Testis (tissue), 3 donors: Measurements from ENCODE around the gene PIK3C3. TPM values are rescaled to one million over a fixed set of nuclear protein-coding genes. Genes with fewer than 3 reads are reported as not detected.

Experiments used
- DNase-seq: peaks from one replicate; pipeline ENCODE4 v3.0.0-alpha.2; 2019
- H3K27ac ChIP-seq, 2 donors: fragments of 200-600 bp; sonication (generic); one replicate each; pipeline ENCODE4 v1.5.1; 2019
- H3K27me3 ChIP-seq: fragments of 200-600 bp; sonication (generic); one replicate; pipeline ENCODE4 v1.5.1; 2019
- H3K36me3 ChIP-seq: fragments of 200-600 bp; sonication (generic); one replicate; pipeline ENCODE4 v1.5.1; 2017; ENCODE audit warnings: low read depth; ENCODE audit errors: missing control alignments
- H3K4me1 ChIP-seq: fragments of 200-600 bp; sonication (generic); one replicate; pipeline ENCODE4 v1.5.1; 2019
- H3K4me3 ChIP-seq, 2 donors: fragments of 200-600 bp; sonication (generic); one replicate each; pipeline ENCODE4 v1.5.1; 2017 to 2019
- H3K9me3 ChIP-seq: fragments of 200-600 bp; sonication (generic); one replicate; pipeline ENCODE4 v1.5.1; 2017
- POLR2A ChIP-seq: fragments of 450-650 bp; IDR thresholded peaks from one replicate; pipeline ENCODE4 v1.6.1; 2017; ENCODE audit warnings: antibody characterized with exemption, mild to moderate bottlenecking, moderate library complexity
- WGBS, 2 donors: methylation state at CpG; one replicate each; pipeline ENCODE4 v1.1.5; 2018; 5-methylcytosine and 5-hydroxymethylcytosine counted together
- intact Hi-C: fragments of 100-400 bp; cut with DNase I; formaldehyde crosslinking; loops from one replicate; pipeline ENCODE4 v1.15.1; 2023; ENCODE audit warnings: low total_unique reads
- polyA plus RNA-seq: library from polyadenylated mRNA; stranded (reverse); fragments of 350-450 nt; fragmentation: Illumina TruSeq; extraction: RNeasy Lipid Tissue Mini Kit (QIAGEN cat#74804); gene quantifications from one replicate; pipeline ENCODE4 v1.2.3, GENCODE V29; 2014; ENCODE audit warnings: low read depth, low replicate concordance; ENCODE audit not compliant: insufficient read depth
- total RNA-seq, 2 donors: library from RNA; depleted of rRNA; stranded (reverse); fragments of >200 nt; gene quantifications; one replicate each; pipeline ENCODE4 v1.2.3, GENCODE V29; 2016
- TF ChIP-seq, protein P1 (sequence below), 3 experiments: fragments of 450-650 bp in 2 of 3; fragments of 200-600 bp in 1 of 3; sonication (generic) in 1 of 3; IDR thresholded peaks; one replicate each; pipeline ENCODE4 v1.5.1; 2016 to 2019; ENCODE audit warnings: antibody characterized with exemption in 3 of 3, mild to moderate bottlenecking in 2 of 3, moderate library complexity in 1 of 3

PIK3C3 gene
- total and polyA plus RNA-seq, 3 donors from 2014 or later, result 56.8 to 94.1 (median 75.1) TPM

DNA sequence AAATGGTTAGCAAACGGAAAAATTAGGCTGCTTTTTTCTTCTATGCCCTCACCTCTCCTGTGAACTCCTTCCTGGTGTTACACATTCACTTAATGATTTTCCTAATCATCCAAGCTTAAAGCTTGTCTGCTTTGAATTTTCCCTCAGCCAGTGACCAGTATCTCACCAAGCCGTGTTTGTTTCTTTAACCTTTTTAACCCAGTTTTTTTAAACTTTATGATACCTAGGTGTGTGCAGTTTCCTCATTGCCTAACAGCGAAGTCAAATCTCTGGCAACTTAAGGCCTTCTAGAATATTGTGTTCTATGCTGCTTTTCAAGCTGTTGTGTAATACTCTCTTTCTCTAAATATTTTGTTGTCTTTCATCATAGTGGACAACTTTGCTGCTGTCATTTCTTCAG lies 113.0 kb downstream of the PIK3C3 start:
- Histone ChIP-seq H3K9me3 (no peaks in the 10 kb centered on the region), H3K4me1 (no peaks in the 10 kb centered on the region), H3K4me3 (no peak overlapping the region), H3K27me3 (no peaks in the 10 kb centered on the region), H3K36me3 (no peaks in the 10 kb centered on the region), H3K27ac (no peak overlapping the region)
- DNase-seq, result no peak
- TF ChIP-seq POLR2A, result no peak
- TF ChIP-seq, protein P1, sequence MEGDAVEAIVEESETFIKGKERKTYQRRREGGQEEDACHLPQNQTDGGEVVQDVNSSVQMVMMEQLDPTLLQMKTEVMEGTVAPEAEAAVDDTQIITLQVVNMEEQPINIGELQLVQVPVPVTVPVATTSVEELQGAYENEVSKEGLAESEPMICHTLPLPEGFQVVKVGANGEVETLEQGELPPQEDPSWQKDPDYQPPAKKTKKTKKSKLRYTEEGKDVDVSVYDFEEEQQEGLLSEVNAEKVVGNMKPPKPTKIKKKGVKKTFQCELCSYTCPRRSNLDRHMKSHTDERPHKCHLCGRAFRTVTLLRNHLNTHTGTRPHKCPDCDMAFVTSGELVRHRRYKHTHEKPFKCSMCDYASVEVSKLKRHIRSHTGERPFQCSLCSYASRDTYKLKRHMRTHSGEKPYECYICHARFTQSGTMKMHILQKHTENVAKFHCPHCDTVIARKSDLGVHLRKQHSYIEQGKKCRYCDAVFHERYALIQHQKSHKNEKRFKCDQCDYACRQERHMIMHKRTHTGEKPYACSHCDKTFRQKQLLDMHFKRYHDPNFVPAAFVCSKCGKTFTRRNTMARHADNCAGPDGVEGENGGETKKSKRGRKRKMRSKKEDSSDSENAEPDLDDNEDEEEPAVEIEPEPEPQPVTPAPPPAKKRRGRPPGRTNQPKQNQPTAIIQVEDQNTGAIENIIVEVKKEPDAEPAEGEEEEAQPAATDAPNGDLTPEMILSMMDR (IDR thresholded peaks at IDR 0.05), result no peak
- intact Hi-C loops, result no loop called here
- 87 to 90% methylated on average over 3 of the region's 3 CpGs for WGBS, 2 donors

DNA sequence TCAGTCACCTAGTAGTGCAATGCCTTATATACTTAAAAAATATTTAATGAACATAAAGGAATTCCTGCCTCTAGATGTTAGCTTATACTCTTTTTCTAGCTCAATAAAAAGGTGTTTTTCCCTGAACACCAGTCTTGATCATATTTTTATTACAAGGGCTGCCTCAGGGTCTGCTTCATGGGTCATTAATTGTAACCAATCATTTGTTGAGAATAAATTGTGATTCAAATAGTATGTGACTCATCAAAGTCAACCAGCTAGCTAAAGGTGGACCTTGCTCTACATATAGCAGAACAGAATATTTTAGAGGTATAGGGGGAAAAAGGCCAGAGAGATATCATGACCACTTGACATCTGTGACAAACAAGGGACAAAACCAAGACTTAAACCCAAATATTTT lies 114.0 kb downstream of the PIK3C3 start:
- H3K4me1 ChIP-seq, result no peaks in the 10 kb centered on the region
- no peak overlapping the region for H3K4me3 ChIP-seq
- TF ChIP-seq, protein P1 (IDR thresholded peaks at IDR 0.05), result no peak
- no peak for TF ChIP-seq POLR2A
- no peaks in the 10 kb centered on the region for H3K9me3 ChIP-seq
- H3K36me3 ChIP-seq, result no peaks in the 10 kb centered on the region
- DNase-seq, result no peak
- no peaks in the 10 kb centered on the region for H3K27me3 ChIP-seq
- H3K27ac ChIP-seq, result no peak overlapping the region
- intact Hi-C loops, result no loop called here

DNA sequence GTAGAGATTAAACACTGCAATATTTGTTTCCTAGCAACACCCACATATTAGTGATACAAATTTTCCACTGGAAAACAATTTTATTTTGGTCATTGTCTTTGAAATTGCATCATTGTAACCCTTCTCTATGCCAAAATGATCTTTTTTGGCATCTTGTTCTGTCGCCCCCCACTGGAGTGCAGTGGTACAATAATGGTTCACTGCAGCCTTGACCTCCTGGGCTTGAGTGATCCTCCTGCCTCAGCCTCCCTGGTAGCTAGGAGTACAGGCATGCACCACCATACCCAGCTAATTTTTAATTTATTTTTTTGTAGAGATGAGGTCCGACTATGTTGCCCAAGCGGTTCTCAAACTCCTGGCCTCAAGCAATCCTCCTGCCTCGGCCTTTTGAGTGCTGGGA lies 117.4 kb downstream of the PIK3C3 start:
- WGBS, 2 donors, result 89 to 97% methylated on average over 4 of the region's 4 CpGs
- intact Hi-C loops, result no loop called here
- no peaks in the 10 kb centered on the region for H3K36me3 ChIP-seq

DNA sequence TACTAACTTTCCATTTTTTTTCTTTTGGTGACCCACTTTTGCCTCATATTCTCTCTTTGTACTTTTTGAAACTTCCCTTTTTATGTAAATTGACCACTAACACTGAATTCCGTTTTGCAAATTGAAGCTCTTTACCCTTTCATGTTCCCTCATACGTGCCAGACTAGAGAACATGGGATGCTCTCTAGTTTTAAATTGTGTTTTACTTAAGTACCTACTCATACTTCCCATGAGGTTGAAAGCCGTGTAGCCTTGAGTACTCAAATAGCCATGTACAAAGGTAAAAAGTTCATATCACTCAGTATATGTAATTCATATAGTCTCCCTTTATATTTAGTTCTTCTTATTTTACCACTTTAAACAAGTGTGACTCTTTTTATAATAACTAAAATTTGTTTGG lies 119.7 kb downstream of the PIK3C3 start:
- Histone ChIP-seq H3K27ac (no peak overlapping the region), H3K27me3 (no peaks in the 10 kb centered on the region), H3K4me3 (no peak overlapping the region), H3K36me3 (no peaks in the 10 kb centered on the region), H3K4me1 (no peaks in the 10 kb centered on the region), H3K9me3 (no peaks in the 10 kb centered on the region)
- TF ChIP-seq POLR2A, result no peak
- TF ChIP-seq, protein P1 (IDR thresholded peaks at IDR 0.05), result no peak
- WGBS, 2 donors, result 77 to 83% methylated on average over 3 of the region's 3 CpGs
- DNase-seq, result no peak
- intact Hi-C loops, result no loop called here

More for the DNA sequence above, 117.4 kb downstream of the PIK3C3 start:
- no peak for DNase-seq
- no peaks in the 10 kb centered on the region for H3K9me3 ChIP-seq
- no peaks in the 10 kb centered on the region for H3K27me3 ChIP-seq
- H3K4me1 ChIP-seq, result no peaks in the 10 kb centered on the region
- TF ChIP-seq, protein P1 (IDR thresholded peaks at IDR 0.05), result no peak
- TF ChIP-seq POLR2A, result no peak
- no peak overlapping the region for H3K27ac ChIP-seq
- H3K4me3 ChIP-seq, result no peak overlapping the region

DNA sequence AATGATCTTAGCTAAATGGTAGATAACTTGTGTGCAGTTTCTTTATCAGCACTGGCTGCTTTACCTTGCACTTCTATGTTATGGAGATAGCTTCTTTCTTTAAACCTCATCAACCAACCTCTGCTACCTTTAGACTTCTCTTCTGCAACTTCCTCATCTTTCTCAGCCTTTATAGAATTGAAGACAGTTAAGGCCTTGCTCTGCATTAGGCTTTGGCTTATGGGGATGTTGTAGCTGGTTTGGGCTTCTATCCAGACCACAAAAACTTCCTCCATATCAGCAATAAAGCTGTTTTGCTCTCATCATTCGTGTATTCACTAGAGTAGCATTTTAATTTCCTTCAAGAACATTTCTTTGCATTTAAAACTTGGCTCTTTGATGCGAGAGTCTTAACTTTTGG lies 123.7 kb downstream of the PIK3C3 start:
- no peaks in the 10 kb centered on the region for H3K9me3 ChIP-seq
- no peak for TF ChIP-seq POLR2A
- TF ChIP-seq, protein P1 (IDR thresholded peaks at IDR 0.05), result no peak
- intact Hi-C loops, result no loop called here
- no peak overlapping the region for H3K27ac ChIP-seq
- DNase-seq, result no peak
- no peak overlapping the region for H3K4me3 ChIP-seq
- WGBS, 2 donors, result 79 to 86% methylated on average over 2 of the region's 2 CpGs
- no peaks in the 10 kb centered on the region for H3K36me3 ChIP-seq
- no peaks in the 10 kb centered on the region for H3K27me3 ChIP-seq
- no peaks in the 10 kb centered on the region for H3K4me1 ChIP-seq
